NCI-H2227 (cell line): ENCODE data around the gene SLC16A1.
"Not testable (repeated sequence)": the region's sequence is repeated elsewhere in the genome, so short reads cannot be mapped to it uniquely, and the experiment has no call there.

Source experiments
- DNase-seq: peaks from one replicate; lab custom pipeline; 2025; ENCODE audit not compliant: unreplicated experiment; lab: John Stamatoyannopoulos, UW

The SLC16A1 gene

GRCh38 chr1:112955773-112956543, at the start of gene SLC16A1:
SLC16A1 (minus strand) TSS chr1:112956196; CDS start chr1:112929308, 26,888 bp downstream.
- DNase-seq: peak; percentile 96

- no peak for DNase-seq
Measured at GRCh38 chr1:113003751-113004690, 48.0 kb upstream of the SLC16A1 start.

- DNase-seq: no peak
Measured at GRCh38 chr1:113002297-113002696, 46.3 kb upstream of the SLC16A1 start.

- DNase-seq: peak; percentile 8
Measured at GRCh38 chr1:112998592-112999235, 42.7 kb upstream of the SLC16A1 start.

GRCh38 chr1:112997781-112998180, 41.8 kb upstream of the SLC16A1 start:
- no peak for DNase-seq

GRCh38 chr1:112995890-112996289, 39.9 kb upstream of the SLC16A1 start:
- no peak for DNase-seq

- not testable (repeated sequence) for DNase-seq
Measured at GRCh38 chr1:112995021-112995420, 39.0 kb upstream of the SLC16A1 start.

- DNase-seq: no peak
Measured at GRCh38 chr1:112992780-112993179, 36.8 kb upstream of the SLC16A1 start.

GRCh38 chr1:112991402-112992120, 35.6 kb upstream of the SLC16A1 start:
- DNase-seq: no peak

GRCh38 chr1:112990271-112990670, 34.3 kb upstream of the SLC16A1 start:
- no peak for DNase-seq

- no peak for DNase-seq
Measured at GRCh38 chr1:112988367-112988766, 32.4 kb upstream of the SLC16A1 start.

GRCh38 chr1:112985123-112985522, 29.1 kb upstream of the SLC16A1 start:
- peak; percentile 76 for DNase-seq

GRCh38 chr1:112983537-112984131, 27.6 kb upstream of the SLC16A1 start:
- DNase-seq: no peak

GRCh38 chr1:112982853-112983536, 27.0 kb upstream of the SLC16A1 start:
- DNase-seq: no peak

GRCh38 chr1:112982328-112982727, 26.3 kb upstream of the SLC16A1 start:
- no peak for DNase-seq

- peak; percentile 37 for DNase-seq
Measured at GRCh38 chr1:112981834-112982233, 25.8 kb upstream of the SLC16A1 start.

GRCh38 chr1:112981426-112981825, 25.4 kb upstream of the SLC16A1 start:
- no peak for DNase-seq

- DNase-seq: no peak
Measured at GRCh38 chr1:112975336-112975735, 19.3 kb upstream of the SLC16A1 start.

- DNase-seq: no peak
Measured at GRCh38 chr1:112974646-112975045, 18.6 kb upstream of the SLC16A1 start.

- DNase-seq: no peak
Measured at GRCh38 chr1:112973788-112974187, 17.8 kb upstream of the SLC16A1 start.
